Liver (tissue), 9 donors: Measurements from ENCODE around the gene TRMT61A. TPM values are rescaled to one million over a fixed set of nuclear protein-coding genes. Genes with fewer than 3 reads are reported as not detected.
A peak's percentile ranks its signal among the peaks of the same experiment; 100 is the strongest.

Source experiments
- DNase-seq: peaks from one replicate; pipeline ENCODE4 v3.0.0-alpha.2; 2017; ENCODE audit warnings: low spot score
- H3K27ac ChIP-seq, 2 donors: one replicate each; pipeline ENCODE4 v1.7.0; 2013; ENCODE audit warnings: inconsistent platforms in 2 of 2, low read length in 2 of 2, control low read depth in 1 of 2, low read depth in 1 of 2, mild to moderate bottlenecking in 1 of 2
- H3K27me3 ChIP-seq, 4 donors: one replicate each; pipeline versions ENCODE4 v1.6.1 to v1.7.0; 2013; ENCODE audit warnings: low read length in 3 of 4, inconsistent platforms in 1 of 4, mild to moderate bottlenecking in 1 of 4, moderate library complexity in 1 of 4; ENCODE audit not compliant: control insufficient read depth in 4 of 4, insufficient read depth in 4 of 4
- H3K36me3 ChIP-seq, 4 donors: one replicate each; pipeline versions ENCODE4 v1.6.1 to v1.7.0; 2013; ENCODE audit warnings: low read length in 3 of 4, mild to moderate bottlenecking in 3 of 4, low read depth in 1 of 4, moderate library complexity in 1 of 4; ENCODE audit not compliant: control insufficient read depth in 4 of 4, insufficient read depth in 3 of 4
- H3K4me1 ChIP-seq, 4 donors: one replicate each; pipeline versions ENCODE4 v1.6.1 to v1.7.0; 2013; ENCODE audit warnings: low read length in 3 of 4, mild to moderate bottlenecking in 3 of 4, moderate library complexity in 1 of 4; ENCODE audit not compliant: control insufficient read depth in 4 of 4, insufficient read depth in 4 of 4
- H3K4me3 ChIP-seq, 3 donors: one replicate each; pipeline versions ENCODE4 v1.6.1 to v1.7.0; 2013; ENCODE audit warnings: low read length in 3 of 3, control low read depth in 1 of 3, low read depth in 1 of 3, mild to moderate bottlenecking in 1 of 3
- H3K9ac ChIP-seq, 2 donors: one replicate each; pipeline ENCODE4 v1.7.0; 2013; ENCODE audit warnings: low read length in 2 of 2, mild to moderate bottlenecking in 2 of 2, moderate library complexity in 2 of 2, control low read depth in 1 of 2, low read depth in 1 of 2
- H3K9me3 ChIP-seq, 4 donors: one replicate each; pipeline versions ENCODE4 v1.6.1 to v1.7.0; 2013; ENCODE audit warnings: low read length in 3 of 4; ENCODE audit not compliant: control insufficient read depth in 4 of 4
- EGR1 ChIP-seq, 2 donors: IDR thresholded peaks; 2 replicates each; pipeline ENCODE4 v1.6.1; 2016 to 2018; ENCODE audit warnings: antibody characterized with exemption in 2 of 2, low read depth in 2 of 2
- FOXA1 ChIP-seq: IDR thresholded peaks from 2 replicates; pipeline ENCODE4 v1.6.1; 2016; ENCODE audit warnings: antibody characterized with exemption
- FOXA2 ChIP-seq: IDR thresholded peaks from 2 replicates; pipeline ENCODE4 v1.6.1; 2016; ENCODE audit warnings: antibody characterized with exemption
- GABPA ChIP-seq, 2 donors: IDR thresholded peaks in 1 of 2; conservative IDR thresholded peaks in 1 of 2; 2 replicates each; pipeline ENCODE4 v1.6.1; 2016; ENCODE audit warnings: antibody characterized with exemption in 2 of 2, mild to moderate bottlenecking in 1 of 2, moderate library complexity in 1 of 2
- HNF4A ChIP-seq, 2 donors: conservative IDR thresholded peaks; 2 replicates each; pipeline ENCODE4 v1.6.1; 2016; ENCODE audit warnings: antibody characterized with exemption in 2 of 2, mild to moderate bottlenecking in 2 of 2
- JUND ChIP-seq, 2 donors: IDR thresholded peaks; 2 replicates each; pipeline ENCODE4 v1.6.1; 2016; ENCODE audit warnings: antibody characterized with exemption in 2 of 2
- NR2F2 ChIP-seq: IDR thresholded peaks from 2 replicates; pipeline ENCODE4 v1.6.1; 2016; ENCODE audit warnings: antibody characterized with exemption
- RAD21 ChIP-seq, 2 donors: IDR thresholded peaks; 2 replicates each; pipeline ENCODE4 v1.6.1; 2016; ENCODE audit warnings: antibody characterized with exemption in 2 of 2, mild to moderate bottlenecking in 2 of 2
- RXRA ChIP-seq, 2 donors: IDR thresholded peaks; 2 replicates each; pipeline ENCODE4 v1.6.1; 2017 to 2018; ENCODE audit warnings: antibody characterized with exemption in 2 of 2, mild to moderate bottlenecking in 1 of 2
- SP1 ChIP-seq: IDR thresholded peaks from 2 replicates; pipeline ENCODE4 v1.6.1; 2018; ENCODE audit warnings: antibody characterized with exemption, mild to moderate bottlenecking
- TAF1 ChIP-seq: conservative IDR thresholded peaks from 2 replicates; pipeline ENCODE4 v1.6.1; 2016; ENCODE audit warnings: antibody characterized with exemption, mild to moderate bottlenecking
- YY1 ChIP-seq: IDR thresholded peaks from 2 replicates; pipeline ENCODE4 v1.6.1; 2016; ENCODE audit warnings: antibody characterized with exemption, mild to moderate bottlenecking
- WGBS: extraction: QIAGEN DNeasy Blood & Tissue Kit; methylation state at CpG from one replicate; pipeline ENCODE4 v1.1.7; 2013; 5-methylcytosine and 5-hydroxymethylcytosine counted together
- polyA plus RNA-seq, 2 donors: library from polyadenylated mRNA; stranded (reverse) in 1 of 2; unstranded in 1 of 2; fragments of 200-250 nt in 1 of 2; fragments of >200 nt in 1 of 2; fragmentation: Nextera tagmentation in 1 of 2; extraction: Ambion mirVana in 1 of 2; gene quantifications; one replicate each; pipeline versions ENCODE4 v1.2.1 to v1.2.3, GENCODE V29; 2013 to 2015
- total RNA-seq, 2 donors: library from RNA; depleted of rRNA; stranded (reverse); fragments of >200 nt; gene quantifications; one replicate each; pipeline ENCODE4 v1.2.3, GENCODE V29; 2014
- TF ChIP-seq, protein P1 (sequence below): IDR thresholded peaks from 2 replicates; pipeline ENCODE4 v1.6.1; 2016; ENCODE audit warnings: antibody characterized with exemption, mild to moderate bottlenecking
- TF ChIP-seq, protein P2 (sequence below): IDR thresholded peaks from 2 replicates; pipeline ENCODE4 v1.6.1; 2016; ENCODE audit warnings: antibody characterized with exemption
- TF ChIP-seq, protein P3 (sequence below): IDR thresholded peaks from 2 replicates; pipeline ENCODE4 v1.6.1; 2016; ENCODE audit warnings: antibody characterized with exemption
- TF ChIP-seq, protein P4 (sequence below): IDR thresholded peaks from 2 replicates; pipeline ENCODE4 v1.6.1; 2016; ENCODE audit warnings: antibody characterized with exemption
- TF ChIP-seq, protein P5 (sequence below): fragments of 150-350 bp; IDR thresholded peaks from 2 replicates; pipeline ENCODE4 v1.5.1; 2017; ENCODE audit warnings: improper control_type of control experiment, low read depth, low read length; ENCODE audit not compliant: missing input control
- donor health status: healthy.
- donor health status: healthy.
- donor health status: healthy.
- donor health status: healthy.
- donor health status: healthy.

Gene TRMT61A
- total and polyA plus RNA-seq, 4 donors, result 4.1 to 8.0 (median 6.5) TPM

DNA sequence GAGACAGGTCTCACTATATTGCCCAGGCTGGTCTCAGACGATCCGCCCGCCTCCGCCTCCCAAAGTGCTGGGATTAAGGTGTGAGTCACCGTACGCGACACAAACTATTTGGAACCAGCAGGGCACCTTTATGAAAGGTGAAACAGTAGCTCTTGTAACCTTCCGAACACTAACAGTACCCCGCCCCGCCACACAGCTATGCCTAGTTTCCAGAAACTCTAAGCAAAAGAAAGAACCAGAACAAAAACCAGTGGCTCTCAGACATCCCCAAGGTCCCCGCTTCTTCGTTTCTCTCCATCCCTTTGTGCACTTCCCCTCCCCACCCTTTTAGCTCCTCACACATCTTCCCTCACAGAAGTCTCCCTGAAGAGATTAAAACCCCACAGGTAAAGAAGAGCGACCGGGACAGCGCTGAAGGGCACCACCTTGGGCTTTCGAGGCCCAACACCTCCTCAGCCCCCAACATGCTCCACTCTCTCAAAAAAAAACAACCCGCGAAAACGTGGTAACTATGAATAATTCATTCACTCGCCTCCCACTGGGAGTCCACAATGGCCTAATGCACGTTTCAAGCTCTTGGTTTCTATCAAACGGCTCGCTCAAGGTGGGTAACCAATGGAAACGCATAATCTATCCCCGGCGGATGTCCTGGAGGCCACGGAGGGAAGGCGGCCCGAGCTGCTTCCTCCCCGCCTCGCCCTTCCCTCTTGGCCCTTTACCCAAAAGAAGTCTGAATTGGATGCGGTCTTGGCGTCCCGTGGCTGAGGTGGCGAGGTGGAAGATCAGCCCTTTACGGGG, 32.6 kb downstream of the TRMT61A start:
- no peak for TF ChIP-seq SP1
- TF ChIP-seq, protein P1, sequence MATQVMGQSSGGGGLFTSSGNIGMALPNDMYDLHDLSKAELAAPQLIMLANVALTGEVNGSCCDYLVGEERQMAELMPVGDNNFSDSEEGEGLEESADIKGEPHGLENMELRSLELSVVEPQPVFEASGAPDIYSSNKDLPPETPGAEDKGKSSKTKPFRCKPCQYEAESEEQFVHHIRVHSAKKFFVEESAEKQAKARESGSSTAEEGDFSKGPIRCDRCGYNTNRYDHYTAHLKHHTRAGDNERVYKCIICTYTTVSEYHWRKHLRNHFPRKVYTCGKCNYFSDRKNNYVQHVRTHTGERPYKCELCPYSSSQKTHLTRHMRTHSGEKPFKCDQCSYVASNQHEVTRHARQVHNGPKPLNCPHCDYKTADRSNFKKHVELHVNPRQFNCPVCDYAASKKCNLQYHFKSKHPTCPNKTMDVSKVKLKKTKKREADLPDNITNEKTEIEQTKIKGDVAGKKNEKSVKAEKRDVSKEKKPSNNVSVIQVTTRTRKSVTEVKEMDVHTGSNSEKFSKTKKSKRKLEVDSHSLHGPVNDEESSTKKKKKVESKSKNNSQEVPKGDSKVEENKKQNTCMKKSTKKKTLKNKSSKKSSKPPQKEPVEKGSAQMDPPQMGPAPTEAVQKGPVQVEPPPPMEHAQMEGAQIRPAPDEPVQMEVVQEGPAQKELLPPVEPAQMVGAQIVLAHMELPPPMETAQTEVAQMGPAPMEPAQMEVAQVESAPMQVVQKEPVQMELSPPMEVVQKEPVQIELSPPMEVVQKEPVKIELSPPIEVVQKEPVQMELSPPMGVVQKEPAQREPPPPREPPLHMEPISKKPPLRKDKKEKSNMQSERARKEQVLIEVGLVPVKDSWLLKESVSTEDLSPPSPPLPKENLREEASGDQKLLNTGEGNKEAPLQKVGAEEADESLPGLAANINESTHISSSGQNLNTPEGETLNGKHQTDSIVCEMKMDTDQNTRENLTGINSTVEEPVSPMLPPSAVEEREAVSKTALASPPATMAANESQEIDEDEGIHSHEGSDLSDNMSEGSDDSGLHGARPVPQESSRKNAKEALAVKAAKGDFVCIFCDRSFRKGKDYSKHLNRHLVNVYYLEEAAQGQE, result no peak
- TF ChIP-seq, protein P2, sequence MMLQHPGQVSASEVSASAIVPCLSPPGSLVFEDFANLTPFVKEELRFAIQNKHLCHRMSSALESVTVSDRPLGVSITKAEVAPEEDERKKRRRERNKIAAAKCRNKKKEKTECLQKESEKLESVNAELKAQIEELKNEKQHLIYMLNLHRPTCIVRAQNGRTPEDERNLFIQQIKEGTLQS, result no peak
- no peak for TF ChIP-seq JUND (IDR thresholded peaks at IDR 0.05)
- no peak for TF ChIP-seq RAD21 (IDR thresholded peaks at IDR 0.05)
- TF ChIP-seq RXRA (IDR thresholded peaks at IDR 0.05), result no peak
- TF ChIP-seq HNF4A (conservative IDR thresholded peaks at IDR 0.05), result no peak
- no peak for TF ChIP-seq YY1
- TF ChIP-seq NR2F2, result no peak
- TF ChIP-seq, protein P3, sequence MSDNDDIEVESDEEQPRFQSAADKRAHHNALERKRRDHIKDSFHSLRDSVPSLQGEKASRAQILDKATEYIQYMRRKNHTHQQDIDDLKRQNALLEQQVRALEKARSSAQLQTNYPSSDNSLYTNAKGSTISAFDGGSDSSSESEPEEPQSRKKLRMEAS, result no peak
- no peak for TF ChIP-seq FOXA1
- TF ChIP-seq, protein P4, sequence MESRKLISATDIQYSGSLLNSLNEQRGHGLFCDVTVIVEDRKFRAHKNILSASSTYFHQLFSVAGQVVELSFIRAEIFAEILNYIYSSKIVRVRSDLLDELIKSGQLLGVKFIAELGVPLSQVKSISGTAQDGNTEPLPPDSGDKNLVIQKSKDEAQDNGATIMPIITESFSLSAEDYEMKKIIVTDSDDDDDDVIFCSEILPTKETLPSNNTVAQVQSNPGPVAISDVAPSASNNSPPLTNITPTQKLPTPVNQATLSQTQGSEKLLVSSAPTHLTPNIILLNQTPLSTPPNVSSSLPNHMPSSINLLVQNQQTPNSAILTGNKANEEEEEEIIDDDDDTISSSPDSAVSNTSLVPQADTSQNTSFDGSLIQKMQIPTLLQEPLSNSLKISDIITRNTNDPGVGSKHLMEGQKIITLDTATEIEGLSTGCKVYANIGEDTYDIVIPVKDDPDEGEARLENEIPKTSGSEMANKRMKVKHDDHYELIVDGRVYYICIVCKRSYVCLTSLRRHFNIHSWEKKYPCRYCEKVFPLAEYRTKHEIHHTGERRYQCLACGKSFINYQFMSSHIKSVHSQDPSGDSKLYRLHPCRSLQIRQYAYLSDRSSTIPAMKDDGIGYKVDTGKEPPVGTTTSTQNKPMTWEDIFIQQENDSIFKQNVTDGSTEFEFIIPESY, result no peak
- TF ChIP-seq, protein P5, sequence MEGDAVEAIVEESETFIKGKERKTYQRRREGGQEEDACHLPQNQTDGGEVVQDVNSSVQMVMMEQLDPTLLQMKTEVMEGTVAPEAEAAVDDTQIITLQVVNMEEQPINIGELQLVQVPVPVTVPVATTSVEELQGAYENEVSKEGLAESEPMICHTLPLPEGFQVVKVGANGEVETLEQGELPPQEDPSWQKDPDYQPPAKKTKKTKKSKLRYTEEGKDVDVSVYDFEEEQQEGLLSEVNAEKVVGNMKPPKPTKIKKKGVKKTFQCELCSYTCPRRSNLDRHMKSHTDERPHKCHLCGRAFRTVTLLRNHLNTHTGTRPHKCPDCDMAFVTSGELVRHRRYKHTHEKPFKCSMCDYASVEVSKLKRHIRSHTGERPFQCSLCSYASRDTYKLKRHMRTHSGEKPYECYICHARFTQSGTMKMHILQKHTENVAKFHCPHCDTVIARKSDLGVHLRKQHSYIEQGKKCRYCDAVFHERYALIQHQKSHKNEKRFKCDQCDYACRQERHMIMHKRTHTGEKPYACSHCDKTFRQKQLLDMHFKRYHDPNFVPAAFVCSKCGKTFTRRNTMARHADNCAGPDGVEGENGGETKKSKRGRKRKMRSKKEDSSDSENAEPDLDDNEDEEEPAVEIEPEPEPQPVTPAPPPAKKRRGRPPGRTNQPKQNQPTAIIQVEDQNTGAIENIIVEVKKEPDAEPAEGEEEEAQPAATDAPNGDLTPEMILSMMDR, result no peak
- no peak for TF ChIP-seq FOXA2
- TF ChIP-seq TAF1, result no peak
- no peak for TF ChIP-seq GABPA (IDR thresholded peaks at IDR 0.05 in 1 of 2, conservative IDR thresholded peaks at IDR 0.05 in 1 of 2)
- TF ChIP-seq EGR1 (IDR thresholded peaks at IDR 0.05; ENCODE audit: low read depth in 2 of 2), result no peak
- Histone ChIP-seq H3K4me1 (peaks cover 2 to 57% (median 39%) of the 10 kb centered on the region in 4 donors), H3K36me3 (peaks cover 1 to 17% (median 6%) of the 10 kb centered on the region in 4 donors), H3K4me3 (peak overlapping the region; percentile 82 to 98 (median 98)), H3K9ac (peak overlapping the region; percentile 22 to 42), H3K27ac (peak overlapping the region; percentile 88 to 94), H3K9me3 (no peaks in the 10 kb centered on the region), H3K27me3 (no peaks in the 10 kb centered on the region)
- WGBS, result 10% methylated on average over 36 of the region's 36 CpGs
- DNase-seq, result peak; percentile 43
